GM12892 (cell line): Measurements from ENCODE around the gene FAM136A.

Experiments used
- POLR2A ChIP-seq: IDR thresholded peaks from 2 replicates; pipeline ENCODE4 v1.6.1; 2011; ENCODE audit warnings: low read depth, low read length, control low read depth
- POLR2AphosphoS5 ChIP-seq: IDR thresholded peaks from 2 replicates; pipeline ENCODE4 v1.6.1; 2011; ENCODE audit warnings: low read depth, low read length, control low read depth

GRCh38 chr2:70300771-70301343, 1.0 kb downstream of the FAM136A start:
- TF ChIP-seq POLR2A: no peak
- TF ChIP-seq POLR2AphosphoS5: no peak
